VCaP (cell line): Measurements from ENCODE around the gene DPF3.

Source experiments
- H3K27ac ChIP-seq: fragments of 450-650 bp; 2 replicates; pipeline ENCODE4 v1.5.1; 2017
- CTCF ChIP-seq: fragments of 450-650 bp; conservative IDR thresholded peaks from 2 replicates; pipeline ENCODE4 v1.5.1; 2017; ENCODE audit warnings: mild to moderate bottlenecking, moderate library complexity

Gene DPF3

GRCh38 chr14:72686101-72686500 is 207.8 kb downstream of the DPF3 start:
- no peak overlapping the region for H3K27ac ChIP-seq
- no peak for TF ChIP-seq CTCF

- no peak overlapping the region for H3K27ac ChIP-seq
- TF ChIP-seq CTCF = no peak
These were observed 208.4 kb downstream of the DPF3 start for GRCh38 chr14:72685456-72685855.

- H3K27ac ChIP-seq = no peak overlapping the region
- TF ChIP-seq CTCF = no peak
These were observed 210.1 kb downstream of the DPF3 start for GRCh38 chr14:72683787-72684186.

GRCh38 chr14:72682188-72682587 is 211.7 kb downstream of the DPF3 start:
- TF ChIP-seq CTCF = no peak
- H3K27ac ChIP-seq = no peak overlapping the region

GRCh38 chr14:72680853-72681640 is 212.9 kb downstream of the DPF3 start:
- H3K27ac ChIP-seq = no peak overlapping the region
- TF ChIP-seq CTCF = no peak

- H3K27ac ChIP-seq = no peak overlapping the region
- TF ChIP-seq CTCF = no peak
These were observed 214.3 kb downstream of the DPF3 start for GRCh38 chr14:72679536-72680151.

- no peak for TF ChIP-seq CTCF
- no peak overlapping the region for H3K27ac ChIP-seq
These were observed 214.8 kb downstream of the DPF3 start for GRCh38 chr14:72679141-72679535.
